MM.1S (cell line): ENCODE measurements around the gene IFNL2.

ENCODE experiments used
- DNase-seq: peaks from one replicate; pipeline ENCODE4 v3.0.0-alpha.2; 2015
- H2AFZ ChIP-seq: fragments of 300-600 bp; sonication (generic); 2 replicates; pipeline ENCODE4 v1.6.0; 2016; ENCODE audit warnings: antibody characterized with exemption, low read length
- H3F3A ChIP-seq: fragments of 300-600 bp; sonication (generic); 2 replicates; pipeline ENCODE4 v1.6.1; 2016; ENCODE audit warnings: mild to moderate bottlenecking, antibody characterized with exemption, low read length, moderate library complexity, mixed read lengths; ENCODE audit not compliant: insufficient read depth
- H3K27ac ChIP-seq: fragments of 300-600 bp; sonication (generic); 2 replicates; pipeline ENCODE4 v1.5.1; 2016; ENCODE audit warnings: mild to moderate bottlenecking, low read length
- H3K27me3 ChIP-seq: fragments of 300-600 bp; sonication (generic); replicated peaks from 2 replicates; pipeline ENCODE4 v1.6.0; 2016; ENCODE audit warnings: low read length; ENCODE audit not compliant: insufficient read depth
- H3K36me3 ChIP-seq: fragments of 300-600 bp; sonication (generic); replicated peaks from 2 replicates; pipeline ENCODE4 v1.6.1; 2016; ENCODE audit warnings: mild to moderate bottlenecking, low read length, mixed read lengths; ENCODE audit not compliant: insufficient read depth
- H3K4me1 ChIP-seq: fragments of 300-600 bp; sonication (generic); 2 replicates; pipeline ENCODE4 v1.6.1; 2016; ENCODE audit warnings: low read length, mixed read lengths
- H3K4me2 ChIP-seq: fragments of 300-600 bp; sonication (generic); 2 replicates; pipeline ENCODE4 v1.6.0; 2016; ENCODE audit warnings: low read depth, low read length
- H3K4me3 ChIP-seq: fragments of 300-600 bp; sonication (generic); 2 replicates; pipeline ENCODE4 v1.5.1; 2016; ENCODE audit warnings: low read length, mixed read lengths
- H3K79me2 ChIP-seq: fragments of 300-600 bp; sonication (generic); 2 replicates; pipeline ENCODE4 v1.6.1; 2016; ENCODE audit warnings: mixed run types, low read length, mixed read lengths
- H3K9ac ChIP-seq: fragments of 300-600 bp; sonication (generic); 2 replicates; pipeline ENCODE4 v1.6.1; 2016; ENCODE audit warnings: low read length, mixed read lengths
- H3K9me2 ChIP-seq: fragments of 300-600 bp; sonication (generic); replicated peaks from 2 replicates; pipeline ENCODE4 v1.6.1; 2016; ENCODE audit warnings: mild to moderate bottlenecking, low read length, mixed read lengths; ENCODE audit not compliant: insufficient read depth
- H3K9me3 ChIP-seq: fragments of 300-600 bp; sonication (generic); replicated peaks from 2 replicates; pipeline ENCODE4 v1.6.1; 2016; ENCODE audit warnings: mild to moderate bottlenecking, low read length, mixed read lengths; ENCODE audit not compliant: insufficient read depth
- H4K20me1 ChIP-seq: fragments of 300-600 bp; sonication (generic); 2 replicates; pipeline ENCODE4 v1.6.1; 2016; ENCODE audit warnings: mild to moderate bottlenecking, low read length, moderate library complexity, mixed read lengths; ENCODE audit not compliant: insufficient read depth
- EZH2 ChIP-seq: fragments of 300-600 bp; sonication (generic); optimal IDR thresholded peaks from 2 replicates; pipeline ENCODE3; 2017; ENCODE audit warnings: low read depth, mild to moderate bottlenecking, antibody characterized with exemption, low read length, mixed read lengths
- EZH2phosphoT487 ChIP-seq: fragments of 300-600 bp; sonication (generic); IDR thresholded peaks from 2 replicates; pipeline ENCODE4 v1.6.1; 2018; ENCODE audit warnings: antibody characterized with exemption, low read length
- TF ChIP-seq, protein P1 (sequence below): fragments of 300-600 bp; sonication (generic); IDR thresholded peaks from 2 replicates; pipeline ENCODE4 v1.5.1; 2016; ENCODE audit warnings: antibody characterized with exemption, low read length, mixed read lengths

Gene IFNL2

DNA sequence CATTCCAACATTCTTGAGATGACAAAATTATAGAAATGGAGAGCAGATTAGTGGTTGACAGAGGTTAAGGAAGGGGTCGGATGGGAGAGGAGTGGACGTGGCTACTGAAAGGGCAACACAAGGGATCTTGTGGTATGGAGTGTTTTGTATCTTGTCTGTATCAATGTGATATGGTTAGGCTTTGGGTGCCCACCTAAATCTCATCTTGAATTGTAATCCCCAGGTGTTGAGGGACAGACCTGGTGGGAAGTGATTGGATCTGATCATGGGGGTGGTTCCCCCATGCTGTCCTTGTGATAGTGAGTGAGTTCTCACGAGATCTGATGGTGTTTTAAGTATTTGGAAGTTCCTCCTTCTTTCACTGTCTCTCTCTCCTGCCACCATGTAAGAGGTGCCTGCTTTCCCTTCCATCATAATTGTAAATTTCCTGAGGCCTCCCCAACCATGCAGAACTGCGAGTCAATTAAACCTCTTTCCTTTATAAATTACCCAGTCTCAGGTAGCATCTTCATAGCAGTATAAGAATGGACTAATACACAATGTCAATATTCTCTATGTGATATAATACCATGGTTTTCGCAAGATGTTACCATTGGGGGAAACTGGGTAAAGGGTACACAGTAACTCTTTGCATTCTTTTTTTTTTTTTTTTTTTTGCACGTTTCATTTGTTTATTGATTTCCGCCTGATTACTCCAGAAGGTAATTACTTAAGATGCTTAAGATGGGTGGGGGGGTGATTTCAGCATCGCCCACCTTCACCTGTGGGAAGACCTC lies 14.6 kb upstream of the IFNL2 start:
- Histone ChIP-seq H2AFZ (no peak overlapping the region), H3K27ac (no peak overlapping the region), H3F3A (no peaks in the 10 kb centered on the region), H4K20me1 (no peaks in the 10 kb centered on the region), H3K9me3 (no peaks in the 10 kb centered on the region), H3K9me2 (no peaks in the 10 kb centered on the region), H3K4me2 (no peak overlapping the region), H3K9ac (no peak overlapping the region), H3K27me3 (peaks cover 65% of the 10 kb centered on the region), H3K79me2 (no peaks in the 10 kb centered on the region), H3K4me1 (no peaks in the 10 kb centered on the region), H3K4me3 (no peak overlapping the region), H3K36me3 (no peaks in the 10 kb centered on the region)
- TF ChIP-seq EZH2phosphoT487 (no peak), EZH2 (no peak)
- TF ChIP-seq, protein P1, sequence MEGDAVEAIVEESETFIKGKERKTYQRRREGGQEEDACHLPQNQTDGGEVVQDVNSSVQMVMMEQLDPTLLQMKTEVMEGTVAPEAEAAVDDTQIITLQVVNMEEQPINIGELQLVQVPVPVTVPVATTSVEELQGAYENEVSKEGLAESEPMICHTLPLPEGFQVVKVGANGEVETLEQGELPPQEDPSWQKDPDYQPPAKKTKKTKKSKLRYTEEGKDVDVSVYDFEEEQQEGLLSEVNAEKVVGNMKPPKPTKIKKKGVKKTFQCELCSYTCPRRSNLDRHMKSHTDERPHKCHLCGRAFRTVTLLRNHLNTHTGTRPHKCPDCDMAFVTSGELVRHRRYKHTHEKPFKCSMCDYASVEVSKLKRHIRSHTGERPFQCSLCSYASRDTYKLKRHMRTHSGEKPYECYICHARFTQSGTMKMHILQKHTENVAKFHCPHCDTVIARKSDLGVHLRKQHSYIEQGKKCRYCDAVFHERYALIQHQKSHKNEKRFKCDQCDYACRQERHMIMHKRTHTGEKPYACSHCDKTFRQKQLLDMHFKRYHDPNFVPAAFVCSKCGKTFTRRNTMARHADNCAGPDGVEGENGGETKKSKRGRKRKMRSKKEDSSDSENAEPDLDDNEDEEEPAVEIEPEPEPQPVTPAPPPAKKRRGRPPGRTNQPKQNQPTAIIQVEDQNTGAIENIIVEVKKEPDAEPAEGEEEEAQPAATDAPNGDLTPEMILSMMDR = no peak
- DNase-seq = no peak

DNA sequence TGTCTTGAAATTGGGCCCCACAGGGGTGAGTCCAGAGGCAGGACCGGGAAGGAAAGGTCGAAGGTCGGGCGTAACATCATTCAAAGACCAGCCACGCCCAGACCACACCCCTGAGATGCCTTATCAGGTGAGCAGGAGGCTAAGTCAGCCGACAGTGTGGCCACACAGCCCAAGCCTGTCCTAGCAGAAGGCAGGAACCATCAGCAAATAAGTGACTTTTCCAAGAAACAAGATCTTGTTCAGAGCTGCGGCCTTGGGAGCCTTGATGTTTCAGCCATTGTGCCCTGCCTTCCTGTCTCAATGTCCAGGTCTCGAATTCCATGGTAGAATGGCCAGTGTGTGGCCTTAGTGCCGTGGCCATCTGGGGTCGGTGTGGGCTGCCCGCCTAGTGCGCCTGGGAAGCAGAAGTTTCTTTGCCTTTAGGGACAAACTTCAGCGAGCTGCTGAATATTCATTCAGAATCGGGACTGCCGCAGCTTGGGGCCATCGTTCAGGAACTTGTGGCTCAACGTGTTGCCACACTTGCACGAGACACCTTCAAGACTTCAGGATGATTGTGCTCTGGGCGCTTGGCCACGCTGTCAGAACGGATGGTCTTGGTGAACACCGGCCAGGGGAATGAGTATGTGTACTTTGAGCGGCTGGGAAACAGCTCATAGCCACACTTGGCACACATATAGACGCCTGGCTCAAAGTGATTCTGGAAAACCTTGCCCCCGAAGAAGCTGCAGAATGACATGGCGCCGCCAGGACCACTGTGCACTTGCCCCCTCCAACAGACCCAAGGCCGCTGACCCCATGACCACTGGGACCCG lies 13.5 kb upstream of the IFNL2 start:
- H3K4me2 ChIP-seq = no peak overlapping the region
- H3K27me3 ChIP-seq = peaks cover 53% of the 10 kb centered on the region
- DNase-seq = no peak
- H3K9ac ChIP-seq = no peak overlapping the region
- no peak overlapping the region for H3K27ac ChIP-seq
- no peak overlapping the region for H2AFZ ChIP-seq
- no peaks in the 10 kb centered on the region for H3K79me2 ChIP-seq
- H4K20me1 ChIP-seq = no peaks in the 10 kb centered on the region
- no peak overlapping the region for H3K4me3 ChIP-seq
- no peaks in the 10 kb centered on the region for H3F3A ChIP-seq
- no peaks in the 10 kb centered on the region for H3K9me2 ChIP-seq
- TF ChIP-seq EZH2 (no peak), EZH2phosphoT487 (no peak)
- TF ChIP-seq, protein P1 = no peak
- H3K4me1 ChIP-seq = no peaks in the 10 kb centered on the region
- H3K36me3 ChIP-seq = no peaks in the 10 kb centered on the region
- no peaks in the 10 kb centered on the region for H3K9me3 ChIP-seq

DNA sequence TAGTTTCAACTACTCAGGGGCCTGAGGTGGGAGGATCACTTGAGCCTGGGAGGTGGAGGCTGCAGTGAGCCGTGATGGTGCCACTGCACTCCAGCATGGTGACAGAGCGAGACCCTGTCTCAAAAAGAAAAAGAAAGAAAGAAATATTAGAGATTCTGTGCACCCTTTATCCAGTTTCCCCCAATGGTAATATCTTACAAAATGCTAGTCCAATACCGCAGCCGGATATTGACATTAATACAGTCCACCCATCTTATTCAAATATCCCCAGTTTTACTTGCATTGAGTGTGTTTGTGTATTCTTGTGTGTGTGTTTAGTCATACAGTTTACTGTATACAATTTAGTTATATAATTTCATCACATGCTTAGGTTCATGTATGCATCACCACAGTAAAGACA lies 11.0 kb upstream of the IFNL2 start:
- Histone ChIP-seq H3K4me3 (no peak overlapping the region), H3K9ac (no peak overlapping the region), H3K79me2 (no peaks in the 10 kb centered on the region), H3K4me1 (no peaks in the 10 kb centered on the region), H4K20me1 (no peaks in the 10 kb centered on the region), H3K27me3 (peaks cover 53% of the 10 kb centered on the region), H3K4me2 (no peak overlapping the region), H3K27ac (no peak overlapping the region), H3K36me3 (no peaks in the 10 kb centered on the region), H3K9me2 (no peaks in the 10 kb centered on the region), H2AFZ (no peak overlapping the region), H3F3A (no peaks in the 10 kb centered on the region), H3K9me3 (no peaks in the 10 kb centered on the region)
- TF ChIP-seq EZH2 (no peak), EZH2phosphoT487 (no peak)
- TF ChIP-seq, protein P1 = no peak
- no peak for DNase-seq
